NCI-H1048 (cell line): Measurements from ENCODE around the gene GRAPL.
"Not testable (repeated sequence)": the region's sequence is repeated elsewhere in the genome, so short reads cannot be mapped to it uniquely, and the experiment has no call there.

ENCODE experiments used
- DNase-seq: peaks from one replicate; lab custom pipeline; 2025; lab: John Stamatoyannopoulos, UW

GRAPL gene

DNA sequence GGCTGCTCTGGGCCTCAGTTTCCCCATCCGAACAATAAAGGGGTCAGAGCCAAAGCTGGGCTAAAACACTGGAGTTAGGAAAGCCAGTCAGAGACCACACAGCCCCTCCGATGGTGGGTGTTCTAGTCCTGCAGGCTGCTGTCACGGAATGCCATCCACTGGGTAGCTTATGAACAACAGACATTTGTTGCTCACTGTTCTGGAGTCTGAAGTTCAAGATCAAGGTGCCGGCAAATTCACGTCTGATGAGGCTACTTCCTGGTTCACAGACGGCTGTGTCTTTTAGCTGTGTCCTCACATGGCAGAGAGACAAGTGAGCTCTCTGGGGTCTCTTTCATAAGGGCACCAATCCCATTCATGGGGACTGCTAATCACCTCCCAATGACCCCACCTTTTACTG, 9.2 kb downstream of the GRAPL start:
- DNase-seq = not testable (repeated sequence)

DNA sequence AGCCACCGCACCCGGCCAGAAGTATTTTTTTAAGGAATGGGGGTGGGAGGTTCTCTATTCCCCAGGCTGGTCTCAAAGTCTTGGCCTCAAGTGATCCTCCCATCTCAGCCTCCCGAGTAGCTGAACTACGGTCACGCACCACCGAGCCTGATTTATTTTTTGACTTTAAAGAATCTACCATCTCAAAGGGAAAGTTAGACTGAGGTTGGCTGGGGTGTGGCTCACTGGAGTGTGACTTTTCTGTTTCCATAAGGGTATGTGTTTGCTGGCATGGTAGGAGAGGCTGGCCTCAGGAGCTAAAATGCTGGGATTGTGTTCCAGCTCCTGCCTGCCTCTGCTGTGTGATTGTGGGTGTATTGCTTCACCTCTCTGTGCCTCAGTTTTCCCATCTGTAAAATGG, 10.6 kb downstream of the GRAPL start:
- DNase-seq = not testable (repeated sequence)

DNA sequence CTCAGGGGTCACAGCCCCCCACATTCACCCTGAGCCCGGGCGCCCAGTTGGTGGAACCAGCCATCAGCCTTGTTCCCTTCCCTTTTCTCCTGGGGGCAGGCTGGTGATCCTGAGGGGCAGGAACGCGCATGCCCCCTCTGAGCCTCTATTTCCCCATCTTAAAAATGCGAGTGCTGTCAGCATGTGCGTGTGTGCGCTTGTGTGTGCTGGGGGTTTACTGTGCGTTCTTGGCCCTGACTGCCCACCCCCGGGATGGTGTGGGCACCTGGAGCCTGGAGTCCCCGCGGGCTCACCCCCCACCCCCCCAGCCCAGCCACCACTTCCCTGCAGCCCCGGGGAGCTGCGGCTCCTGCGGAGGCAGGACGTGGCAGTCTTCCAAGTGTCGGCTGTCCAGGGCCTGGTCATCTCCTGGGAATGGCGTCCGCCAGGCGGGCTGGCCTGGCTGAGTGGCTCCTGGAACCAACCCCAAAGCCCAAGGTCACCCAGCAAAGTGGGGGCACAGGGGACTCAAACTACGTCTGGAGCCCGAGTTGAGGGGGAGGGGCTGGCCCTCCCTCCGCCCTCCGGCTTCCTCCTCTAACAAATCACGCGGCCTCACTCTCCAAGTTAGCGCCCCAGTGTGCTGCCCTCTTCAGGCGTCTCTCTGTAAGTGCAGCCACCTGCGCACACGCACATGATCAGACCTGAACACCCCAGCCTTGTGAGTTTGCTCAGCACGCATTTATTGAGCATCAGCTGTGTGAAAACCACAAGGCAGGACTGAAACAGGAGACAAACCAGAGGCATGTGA, 14.2 kb downstream of the GRAPL start:
- not testable (repeated sequence) for DNase-seq

DNA sequence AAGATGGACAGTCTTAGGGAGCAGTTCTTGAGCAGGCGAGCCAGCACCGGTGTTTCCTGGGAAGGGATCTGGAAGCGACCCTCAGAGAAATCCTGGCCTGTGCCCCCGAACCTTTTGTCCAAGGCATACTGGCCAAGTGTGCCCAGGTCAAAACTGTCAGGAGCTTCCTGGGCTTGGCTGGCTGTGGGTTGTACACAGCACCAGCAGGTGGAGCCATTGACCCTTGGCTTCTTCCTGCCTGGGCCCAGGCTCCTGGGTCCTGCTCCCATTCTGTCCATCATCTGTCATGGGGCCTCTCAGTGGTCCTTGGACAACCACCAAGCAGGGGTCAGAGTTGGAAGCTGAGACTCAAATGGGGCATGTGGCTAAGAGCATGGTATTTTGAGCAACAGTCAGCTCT, 15.0 kb downstream of the GRAPL start:
- not testable (repeated sequence) for DNase-seq

DNA sequence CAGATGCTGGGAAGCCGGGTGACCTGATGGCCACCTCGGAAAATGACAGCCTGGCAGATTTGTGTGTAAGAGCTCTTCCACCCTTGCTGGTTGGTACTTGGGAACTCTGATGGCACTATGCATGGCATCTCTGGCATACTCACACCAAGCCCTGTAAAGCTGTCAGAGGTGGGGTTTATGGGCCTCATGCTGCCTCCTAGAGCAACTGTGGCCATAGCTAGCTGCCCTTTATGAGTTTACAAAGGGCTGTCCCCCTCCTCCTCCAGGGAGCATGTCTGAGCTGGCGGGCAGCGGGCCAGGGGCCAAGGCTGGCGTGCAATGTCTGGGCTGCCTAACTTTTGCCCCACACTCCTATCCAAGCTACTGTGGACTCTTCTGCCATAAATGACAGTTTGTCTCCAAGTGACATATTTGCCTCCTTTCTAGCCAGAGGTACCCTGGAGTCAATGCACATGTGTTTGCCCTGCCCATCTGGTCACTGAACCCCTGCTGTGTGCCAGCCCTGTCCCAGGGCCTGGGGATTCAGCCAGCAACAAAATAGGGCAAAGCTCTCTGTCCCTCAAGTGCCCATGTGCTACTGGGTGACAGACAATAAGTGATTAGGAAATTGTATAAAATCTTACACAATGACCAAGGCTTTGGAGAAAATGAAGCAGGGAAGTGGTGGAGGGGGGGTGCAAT, 15.8 kb downstream of the GRAPL start:
- DNase-seq = not testable (repeated sequence)

DNA sequence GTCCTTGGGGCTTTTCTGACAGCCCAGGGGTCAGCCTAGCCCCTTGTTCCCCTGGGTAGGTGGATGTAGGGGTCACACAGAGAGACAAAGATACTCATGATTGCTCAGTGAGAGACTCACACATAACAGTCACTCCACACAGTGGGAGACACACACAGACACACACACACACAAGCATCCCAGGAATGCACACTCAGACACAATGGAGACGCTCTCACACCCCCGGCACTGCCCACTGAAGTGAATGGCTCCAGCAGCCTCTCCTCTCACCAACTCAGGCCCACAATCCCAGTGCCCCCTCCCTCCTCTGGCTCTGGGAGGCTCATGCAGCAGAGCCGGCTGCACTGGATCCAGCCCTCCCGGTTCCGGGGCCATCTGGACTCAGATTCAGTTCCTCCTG, 17.0 kb downstream of the GRAPL start:
- DNase-seq = not testable (repeated sequence)

DNA sequence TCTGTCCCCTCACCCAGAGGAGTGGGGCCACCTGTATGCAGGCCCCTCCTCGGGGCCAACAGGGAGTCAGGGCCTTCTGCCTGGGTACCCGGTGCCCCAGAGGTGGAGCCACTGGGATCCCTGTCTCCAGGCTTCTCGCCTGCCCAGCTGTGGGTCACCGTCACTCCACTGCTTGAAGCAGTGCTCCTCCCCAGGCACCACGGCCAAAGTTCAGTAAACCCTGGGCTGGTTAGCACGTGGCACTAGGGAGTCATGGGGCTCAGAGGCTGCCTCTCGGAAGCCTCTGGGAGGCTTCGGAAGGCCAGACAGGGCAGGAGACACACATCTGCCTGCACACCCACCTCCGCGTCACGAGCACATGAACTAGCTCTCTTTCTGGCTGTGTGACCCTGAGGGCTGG, 18.1 kb downstream of the GRAPL start:
- not testable (repeated sequence) for DNase-seq

DNA sequence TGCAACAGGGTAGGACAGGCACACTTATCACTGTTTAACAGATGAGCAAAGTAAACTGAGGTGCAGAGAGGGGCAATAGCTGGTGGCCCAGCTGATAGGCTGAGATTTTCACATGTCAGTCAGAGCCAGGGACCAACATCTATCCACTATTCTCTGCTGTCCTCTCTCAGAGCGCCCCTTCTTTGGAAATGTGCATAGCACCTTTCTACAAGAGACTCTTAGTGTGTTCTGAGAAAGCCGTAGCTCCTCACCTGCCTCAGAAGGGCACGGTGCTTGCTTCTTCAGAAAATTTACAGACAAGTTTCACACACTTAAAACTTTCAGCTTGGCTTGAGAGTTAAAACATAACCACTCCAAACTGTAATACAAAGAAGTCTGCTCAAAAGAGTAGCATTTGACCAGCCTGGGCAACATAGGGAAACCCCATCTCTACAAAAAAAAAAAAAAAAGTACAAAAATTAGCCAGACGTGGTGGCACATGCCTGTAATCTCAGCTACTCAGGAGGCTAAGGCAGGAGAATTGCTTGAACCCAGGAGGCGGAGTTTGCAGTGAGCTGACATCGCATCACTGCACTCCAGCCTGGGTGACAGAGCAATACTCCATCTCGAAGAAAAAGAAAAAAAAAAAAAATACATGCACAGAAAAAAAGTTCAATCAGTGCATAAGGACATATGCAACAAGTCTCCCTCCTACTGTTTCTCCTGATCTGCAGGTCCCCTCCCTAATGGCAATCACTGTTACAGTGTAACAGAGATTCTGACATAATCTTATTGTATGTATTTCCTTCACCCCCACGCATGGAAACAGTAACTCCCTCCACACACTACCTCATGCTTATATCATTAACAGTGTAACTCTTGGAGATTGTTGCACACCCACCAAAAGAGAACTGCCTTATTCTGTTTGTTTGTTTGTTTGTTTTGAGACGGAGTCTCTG, 23.6 kb downstream of the GRAPL start:
- DNase-seq = not testable (repeated sequence)

DNA sequence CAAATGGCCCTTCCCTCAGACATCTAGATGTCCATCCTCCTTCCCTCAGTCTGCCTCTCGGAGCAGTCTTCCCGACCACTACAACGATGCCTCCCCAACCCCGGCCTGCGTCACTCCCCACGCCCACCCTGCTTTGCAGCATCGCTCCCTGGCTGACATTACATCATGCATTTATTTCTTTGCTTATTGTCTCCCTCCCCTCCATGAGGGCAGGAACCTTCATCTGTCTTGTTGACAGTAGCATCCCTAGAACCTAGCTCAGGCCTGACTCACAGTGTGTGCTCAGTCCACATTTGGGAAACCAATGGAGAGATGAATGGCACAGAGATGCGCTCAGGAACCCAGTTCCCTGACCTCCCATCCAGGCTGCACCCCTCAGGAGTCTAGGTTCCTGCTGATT, 30.2 kb downstream of the GRAPL start:
- not testable (repeated sequence) for DNase-seq

DNA sequence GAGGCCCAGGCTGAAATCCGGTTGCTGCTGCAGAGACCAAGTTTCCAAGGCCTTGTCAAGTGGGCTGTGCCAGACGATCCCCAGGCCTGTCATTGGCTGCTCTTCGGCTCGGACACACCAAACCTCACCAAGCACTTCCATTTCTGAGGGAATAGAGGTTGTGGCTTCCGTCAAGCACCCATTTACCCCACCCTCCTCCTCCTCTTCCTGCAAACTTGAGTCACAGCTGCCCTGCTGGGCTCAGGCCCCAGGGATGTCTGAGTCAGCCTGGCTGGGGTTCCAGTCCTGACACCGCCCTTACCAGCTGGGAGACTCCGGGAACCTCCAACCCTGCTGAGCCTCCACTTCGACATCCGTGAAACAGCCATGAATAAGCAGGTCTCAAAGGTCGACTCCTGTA, 31.1 kb downstream of the GRAPL start:
- DNase-seq = not testable (repeated sequence)

DNA sequence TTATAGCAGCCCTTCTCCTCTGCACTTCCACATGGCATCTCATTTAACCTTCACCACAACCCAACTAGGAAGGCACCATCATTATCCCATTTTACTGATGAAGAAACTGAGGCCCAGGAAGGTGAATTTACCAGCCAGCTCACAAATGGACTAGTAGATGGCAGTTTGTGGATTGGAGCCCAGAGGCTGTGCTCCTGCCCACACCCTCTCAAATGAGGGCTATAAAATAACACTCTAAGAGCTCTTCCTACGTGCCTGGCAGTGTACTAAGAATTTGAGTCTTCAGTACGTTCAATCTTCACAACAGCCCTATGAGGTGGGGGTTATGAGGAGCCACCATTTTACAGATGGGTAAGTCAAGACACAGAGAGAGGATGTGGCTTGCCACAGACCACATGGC, 31.5 kb downstream of the GRAPL start:
- DNase-seq = not testable (repeated sequence)

DNA sequence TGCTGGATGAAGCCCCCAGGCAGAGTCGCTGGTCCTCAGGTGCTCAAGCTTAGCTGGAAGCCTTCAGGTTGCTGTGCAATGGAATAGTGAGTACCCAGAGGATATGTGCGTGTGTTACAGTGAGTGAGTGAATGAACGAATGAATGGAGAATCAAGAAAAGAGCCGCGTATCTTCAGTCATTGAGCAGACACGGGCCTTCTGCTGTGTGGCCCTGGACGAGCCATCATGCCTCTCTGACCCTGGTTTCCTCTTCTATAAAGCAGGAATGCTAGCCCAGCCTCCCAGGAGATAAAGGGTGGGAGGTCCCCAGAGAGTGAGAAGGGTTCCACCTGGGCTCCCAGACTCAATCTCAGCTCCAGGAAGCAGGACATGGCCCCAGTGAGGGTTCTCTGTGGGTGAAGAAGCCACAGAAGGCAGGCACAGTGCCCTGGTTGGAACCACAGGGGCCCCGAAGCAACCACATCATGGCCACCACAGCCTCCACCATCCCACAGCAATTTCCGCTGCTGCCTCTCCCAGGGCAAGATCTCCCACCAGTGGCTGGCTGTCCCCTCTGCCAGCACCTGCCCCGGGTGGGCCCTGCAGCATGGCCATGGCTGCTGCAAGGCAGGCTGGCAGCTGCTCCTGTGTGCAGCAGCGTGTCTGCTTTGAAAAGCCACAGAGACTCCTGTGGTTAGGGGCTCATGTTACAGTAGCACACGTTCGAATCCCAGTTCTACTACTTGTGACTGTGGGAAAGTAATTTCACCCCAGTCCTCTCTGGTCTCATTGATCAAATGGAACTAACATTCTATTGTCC, 34.1 kb downstream of the GRAPL start:
- not testable (repeated sequence) for DNase-seq

DNA sequence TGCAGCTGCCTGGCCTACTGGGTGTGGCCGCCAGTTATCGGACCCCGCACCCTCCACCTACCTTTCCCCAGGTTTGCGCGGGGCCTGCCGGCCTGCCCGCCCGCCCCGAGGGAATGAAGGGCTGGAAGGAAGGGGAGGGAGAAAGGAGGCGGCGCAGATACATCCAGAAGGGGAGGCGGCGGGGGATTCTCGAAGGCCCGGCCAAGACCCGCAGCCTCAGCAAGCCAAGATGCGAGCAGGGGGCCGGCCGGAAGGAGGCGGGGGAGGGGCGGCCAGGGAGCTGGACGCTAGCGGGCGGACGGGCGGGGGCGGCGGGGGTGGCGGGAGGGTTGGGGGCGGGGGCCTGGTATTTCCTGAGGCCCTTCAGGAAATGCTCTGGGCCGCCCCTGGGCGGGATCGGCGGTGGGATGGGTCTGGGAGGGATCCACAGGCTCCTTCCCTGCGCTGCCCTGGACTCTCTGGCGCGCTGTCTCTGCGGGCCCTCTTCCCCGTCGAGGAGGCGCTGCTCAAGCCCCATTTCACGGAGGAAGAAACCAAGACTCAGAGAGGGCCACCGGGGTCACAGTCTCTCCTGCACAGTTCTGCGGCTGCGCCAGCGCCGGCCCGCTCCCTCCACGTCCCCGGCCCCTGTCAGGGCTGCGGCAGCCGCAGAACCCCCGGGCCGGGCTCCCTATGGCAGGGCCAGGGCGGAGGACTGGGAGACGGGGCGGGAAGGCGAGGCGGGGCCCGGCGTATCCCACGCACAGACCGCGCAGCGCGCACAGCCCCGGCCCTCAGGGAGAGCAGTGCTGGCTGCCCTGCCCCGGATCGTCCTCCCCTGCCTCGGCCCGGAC, 35.2 kb downstream of the GRAPL start:
- DNase-seq = not testable (repeated sequence)

DNA sequence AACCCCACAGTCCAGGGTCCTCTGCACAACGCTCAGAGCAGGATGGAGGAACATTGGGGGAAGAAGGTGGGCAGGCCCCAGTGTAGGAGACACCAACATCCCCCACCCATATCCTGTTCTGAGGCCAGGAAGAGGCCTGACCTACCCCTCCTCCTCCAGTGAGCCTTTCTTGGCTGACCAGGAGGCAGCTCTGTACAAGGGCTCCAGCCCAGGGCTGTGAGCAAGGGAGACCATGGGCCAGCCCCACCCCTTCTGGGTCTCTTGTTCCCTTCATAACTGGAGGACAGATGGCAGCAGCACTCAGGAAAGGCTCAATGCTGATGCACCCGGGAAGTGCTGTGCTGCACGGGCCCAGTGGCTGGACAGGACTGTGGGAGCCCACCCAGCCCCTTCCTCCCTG, 47.0 kb downstream of the GRAPL start:
- DNase-seq = not testable (repeated sequence)

DNA sequence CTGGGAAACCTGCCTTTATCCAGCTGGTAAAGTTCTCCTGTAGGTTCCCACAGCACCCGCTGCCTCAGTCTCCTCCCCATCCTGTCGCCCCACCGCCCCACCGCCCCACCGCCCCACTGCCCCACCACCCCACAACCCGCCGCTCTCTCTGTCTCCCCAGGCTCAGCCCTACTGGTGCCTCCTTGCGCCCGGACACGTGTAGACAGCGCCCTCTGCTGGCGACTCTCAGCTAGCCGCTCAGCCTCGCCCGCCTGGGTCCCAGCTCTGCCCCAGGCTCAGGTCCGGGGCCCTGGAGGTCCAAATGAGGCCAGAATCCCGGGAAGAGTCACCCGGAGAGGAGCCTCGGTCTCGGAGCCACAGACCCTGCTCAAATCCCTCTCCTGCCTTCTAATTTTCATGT, 48.0 kb downstream of the GRAPL start:
- DNase-seq = not testable (repeated sequence)

DNA sequence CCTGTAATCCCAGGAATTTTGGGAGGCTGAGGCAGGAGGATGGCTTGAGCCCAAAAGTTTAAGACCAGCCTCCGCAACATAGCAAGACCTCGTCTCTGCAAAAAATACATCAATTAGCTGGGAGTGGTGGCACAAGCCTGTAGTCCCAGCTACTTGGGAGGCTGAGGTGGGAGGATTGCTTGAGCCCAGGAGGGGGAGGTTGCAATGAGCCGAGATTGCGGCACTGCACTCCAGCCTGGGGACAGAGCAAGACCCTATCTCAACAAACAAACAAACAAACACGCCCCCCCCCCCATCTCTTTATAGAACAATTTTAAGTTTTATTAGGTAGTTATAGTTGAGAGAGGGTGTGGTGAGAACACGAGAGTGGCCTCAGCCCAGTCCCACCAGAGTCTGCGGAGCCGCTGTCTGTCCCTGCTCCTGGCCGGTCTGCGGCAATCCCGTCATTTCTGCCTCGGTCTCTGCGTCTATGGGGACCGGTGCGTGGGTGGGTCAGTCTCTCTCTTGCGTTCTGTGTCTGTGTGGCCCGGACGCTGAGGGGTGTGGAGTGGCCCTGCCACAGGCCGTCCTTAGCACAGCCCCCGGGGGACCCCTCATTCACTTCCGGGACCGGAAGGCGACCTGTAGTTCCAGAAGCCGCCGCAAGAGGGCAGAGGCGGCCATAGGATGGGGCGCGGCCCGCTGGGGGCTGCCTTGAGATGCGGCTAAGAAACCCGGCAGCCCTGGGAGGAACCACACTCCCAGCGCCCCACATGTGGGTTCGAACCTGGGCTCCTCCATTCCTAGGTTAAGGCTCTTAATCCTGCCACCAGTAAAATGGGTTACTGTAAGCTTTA, 53.9 kb downstream of the GRAPL start:
- not testable (repeated sequence) for DNase-seq

DNA sequence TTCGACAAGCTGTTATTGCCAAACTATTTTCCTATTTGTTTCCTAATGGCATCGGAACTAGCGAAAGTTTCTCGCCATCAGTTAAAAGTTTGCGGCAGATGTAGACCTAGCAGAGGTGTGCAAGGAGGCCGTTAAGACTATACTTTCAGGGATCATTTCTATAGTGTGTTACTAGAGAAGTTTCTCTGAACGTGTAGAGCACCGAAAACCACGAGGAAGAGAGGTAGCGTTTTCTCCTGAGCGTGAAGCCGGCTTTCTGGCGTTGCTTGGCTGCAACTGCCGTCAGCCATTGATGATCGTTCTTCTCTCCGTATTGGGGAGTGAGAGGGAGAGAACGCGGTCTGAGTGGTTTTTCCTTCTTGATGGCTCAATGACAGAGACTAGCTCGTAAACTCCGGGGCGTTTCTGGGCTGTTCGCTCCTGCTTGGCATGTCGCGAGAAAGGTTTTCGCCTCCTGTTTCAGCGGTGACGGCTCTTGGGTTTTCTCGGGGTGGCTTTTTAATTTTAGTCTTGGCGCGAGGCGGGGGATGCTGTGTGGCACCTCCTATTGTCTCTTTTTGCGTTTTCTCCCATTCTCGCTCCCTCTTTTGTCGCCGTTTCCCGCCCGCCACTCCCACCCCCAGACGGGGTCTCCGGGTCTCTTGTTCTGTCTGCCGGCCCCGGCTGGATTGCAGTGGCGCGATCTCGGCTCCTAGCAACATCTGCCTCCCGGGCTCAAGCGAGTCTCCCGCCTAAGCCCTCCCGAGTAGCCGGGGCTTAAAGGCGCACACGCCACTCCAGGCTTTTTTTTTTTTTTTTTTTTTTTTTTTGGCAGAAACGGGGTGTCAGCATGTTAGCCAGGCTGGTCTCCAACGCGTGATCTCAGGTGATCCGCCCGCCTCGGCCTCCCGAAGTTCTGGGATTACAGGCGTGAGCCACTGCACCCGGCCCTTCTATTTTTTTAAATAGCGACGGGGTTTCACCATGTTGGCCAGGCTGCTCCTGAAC, 60.8 kb downstream of the GRAPL start:
- DNase-seq = not testable (repeated sequence)
